HEK293 (cell line): ENCODE data around the gene MYO18B.
A peak's percentile ranks its signal among the peaks of the same experiment; 100 is the strongest.

Experiments used
- CTCF ChIA-PET: fragments of 350-600 bp; formaldehyde crosslinking; extraction: SDS; loops from one replicate; lab custom pipeline; 2021; ENCODE audit warnings: antibody characterized with exemption; lab: Yijun Ruan, JAX
- POLR2A ChIA-PET: fragments of 300-600 bp; formaldehyde crosslinking; extraction: SDS; loops from one replicate; lab custom pipeline; 2020; ENCODE audit warnings: antibody characterized with exemption, inconsistent platforms; lab: Yijun Ruan, JAX
- H3K27ac ChIP-seq: fragments of 200-500 bp; sonication (Bioruptor generic); 2 replicates; pipeline ENCODE4 v1.5.1; 2014; ENCODE audit warnings: low read depth, low read length, control low read depth, inconsistent platforms; ENCODE audit errors: extremely low read depth
- H3K36me3 ChIP-seq, 2 experiments: fragments of 200-500 bp in 1 of 2; sonication (Bioruptor generic) in 1 of 2; 1 replicate in 1 of 2; 2 replicates in 1 of 2; pipeline ENCODE4 v1.5.1; 2014 to 2017; ENCODE audit warnings: inconsistent platforms in 2 of 2, low read length in 2 of 2; ENCODE audit not compliant: control insufficient read depth in 2 of 2, insufficient read depth in 1 of 2
- H3K4me1 ChIP-seq: fragments of 200-500 bp; sonication (Bioruptor generic); 2 replicates; pipeline ENCODE4 v1.5.1; 2014; ENCODE audit warnings: mild to moderate bottlenecking, low read length, inconsistent platforms; ENCODE audit not compliant: control insufficient read depth, insufficient read depth
- H3K4me3 ChIP-seq: 2 replicates; pipeline ENCODE4 v1.5.1; 2011; ENCODE audit warnings: low read depth, mild to moderate bottlenecking, control low read depth, low read length, moderate library complexity
- H3K9me3 ChIP-seq: fragments of 200-500 bp; sonication (Bioruptor generic); 2 replicates; pipeline ENCODE4 v1.5.1; 2014; ENCODE audit warnings: low read depth, low read length, inconsistent platforms; ENCODE audit not compliant: control insufficient read depth, insufficient read depth
- GLIS1 ChIP-seq: fragments of 450-650 bp; formaldehyde crosslinking; IDR thresholded peaks from 2 replicates; pipeline ENCODE4 v1.5.1; 2016; ENCODE audit warnings: missing biosample characterization, missing genetic modification characterization
- HOXC10 ChIP-seq: sonication (generic); formaldehyde crosslinking; IDR thresholded peaks from 2 replicates; pipeline ENCODE4 v1.8.1; 2023; ENCODE audit warnings: mild to moderate bottlenecking, missing genetic modification reagents
- MEIS1 ChIP-seq: sonication (generic); formaldehyde crosslinking; IDR thresholded peaks from 2 replicates; pipeline ENCODE4 v1.8.1; 2022; ENCODE audit warnings: missing genetic modification reagents, mild to moderate bottlenecking, borderline replicate concordance
- ZBTB21 ChIP-seq: fragments of 450-650 bp; formaldehyde crosslinking; IDR thresholded peaks from 2 replicates; pipeline ENCODE4 v1.5.1; 2017; ENCODE audit warnings: missing biosample characterization, missing genetic modification characterization
- ZNF138 ChIP-seq: fragments of 450-650 bp; formaldehyde crosslinking; IDR thresholded peaks from 2 replicates; pipeline ENCODE4 v1.5.1; 2016; ENCODE audit warnings: missing biosample characterization, missing genetic modification characterization, borderline replicate concordance
- ZNF211 ChIP-seq: fragments of 450-650 bp; formaldehyde crosslinking; IDR thresholded peaks from 2 replicates; pipeline ENCODE4 v1.5.1; 2016; ENCODE audit warnings: low read depth, missing biosample characterization, missing genetic modification characterization
- ZNF366 ChIP-seq: fragments of 450-650 bp; formaldehyde crosslinking; conservative IDR thresholded peaks from 2 replicates; pipeline ENCODE4 v1.5.1; 2016; ENCODE audit warnings: missing biosample characterization, missing genetic modification characterization
- ZNF585B ChIP-seq: fragments of 450-650 bp; formaldehyde crosslinking; IDR thresholded peaks from 2 replicates; pipeline ENCODE4 v1.5.1; 2016; ENCODE audit warnings: missing biosample characterization, missing genetic modification characterization
- ZNF837 ChIP-seq: fragments of 450-650 bp; formaldehyde crosslinking; IDR thresholded peaks from 2 replicates; pipeline ENCODE4 v1.5.1; 2016; ENCODE audit warnings: missing biosample characterization, missing genetic modification characterization
- TF ChIP-seq, protein P1 (sequence below): fragments of 450-650 bp; formaldehyde crosslinking; IDR thresholded peaks from 2 replicates; pipeline ENCODE4 v1.5.1; 2016; ENCODE audit warnings: missing biosample characterization, missing genetic modification characterization
- TF ChIP-seq, protein P2 (sequence below): fragments of 450-650 bp; formaldehyde crosslinking; IDR thresholded peaks from 2 replicates; pipeline ENCODE4 v1.5.1; 2016; ENCODE audit warnings: missing biosample characterization, missing genetic modification characterization, borderline replicate concordance
- TF ChIP-seq, protein P3 (sequence below): fragments of 450-650 bp; formaldehyde crosslinking; IDR thresholded peaks from 2 replicates; pipeline ENCODE4 v1.5.1; 2016; ENCODE audit warnings: missing biosample characterization, missing genetic modification characterization, borderline replicate concordance
- TF ChIP-seq, protein P4 (sequence below): fragments of 450-650 bp; formaldehyde crosslinking; IDR thresholded peaks from 2 replicates; pipeline ENCODE4 v1.5.1; 2017; ENCODE audit warnings: missing biosample characterization, missing genetic modification characterization
- TF ChIP-seq, protein P5 (sequence below): fragments of 450-650 bp; formaldehyde crosslinking; IDR thresholded peaks from 2 replicates; pipeline ENCODE4 v1.5.1; 2017; ENCODE audit warnings: missing biosample characterization, missing genetic modification characterization
- TF ChIP-seq, protein P6 (sequence below): fragments of 450-650 bp; formaldehyde crosslinking; IDR thresholded peaks from 2 replicates; pipeline ENCODE4 v1.5.1; 2016; ENCODE audit warnings: missing biosample characterization, missing genetic modification characterization, low read depth
- TF ChIP-seq, protein P7 (sequence below): fragments of 450-650 bp; formaldehyde crosslinking; conservative IDR thresholded peaks from 2 replicates; pipeline ENCODE4 v1.5.1; 2016; ENCODE audit warnings: low read depth, missing biosample characterization, missing genetic modification characterization

Gene MYO18B

DNA sequence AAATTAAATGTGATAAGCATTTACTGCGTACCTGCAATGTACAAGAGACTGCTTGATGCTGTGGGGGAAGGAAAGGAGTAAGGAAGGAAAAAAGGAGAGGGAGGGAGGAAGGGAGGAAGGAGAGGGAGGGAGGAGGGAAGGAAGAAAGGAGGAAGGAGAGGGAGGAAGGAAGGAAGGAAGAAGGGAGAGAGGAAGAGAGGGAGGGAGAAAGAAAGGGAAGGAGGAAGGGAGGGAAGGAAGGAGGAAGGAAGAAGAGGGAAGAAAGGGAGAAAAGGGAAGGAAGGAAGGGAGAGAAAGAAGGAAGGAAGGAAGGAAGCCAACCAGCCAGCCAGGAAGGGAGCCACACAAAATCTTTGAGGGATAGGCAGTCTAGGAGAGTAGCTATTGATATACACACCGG is 44.0 kb upstream of the MYO18B start:
- H3K4me3 ChIP-seq, result no peak overlapping the region
- ChIA-PET POLR2A (no interaction called here), CTCF (no interaction called here)
- H3K27ac ChIP-seq, result no peak overlapping the region
- TF ChIP-seq GLIS1 (tag by site-specific recombination) (no peak), ZNF366 (tag by site-specific recombination) (peak; percentile 92)
- H3K9me3 ChIP-seq, result no peaks in the 10 kb centered on the region
- no peaks in the 10 kb centered on the region for H3K4me1 ChIP-seq
- peaks cover 8 to 12% of the 10 kb centered on the region in 2 experiments; a peak in 2 of 3 replicates for H3K36me3 ChIP-seq

DNA sequence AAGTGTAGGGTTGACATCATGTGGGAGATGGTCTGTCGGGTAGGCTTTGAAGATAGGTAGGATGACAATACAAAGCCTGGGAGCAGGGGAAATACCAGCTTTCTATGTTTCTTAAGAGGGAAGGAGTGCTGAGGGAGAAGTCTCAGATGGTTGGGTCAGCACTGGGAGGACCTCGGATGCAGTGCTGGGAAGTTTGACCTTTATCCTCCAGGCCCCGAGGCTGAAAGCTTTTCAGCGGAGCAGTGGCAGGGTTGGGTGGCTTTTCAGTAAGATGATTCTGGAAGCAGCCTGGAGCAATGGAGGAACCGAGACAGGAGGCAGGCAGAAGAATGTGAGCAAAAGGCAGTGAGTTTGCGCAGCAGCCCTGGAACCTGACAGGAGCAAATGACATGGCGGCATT is 43.5 kb upstream of the MYO18B start:
- ChIA-PET POLR2A (no interaction called here), CTCF (interaction anchor here (0.5 kb wide), 1 partner anchor 194 kb away, joined by 3 read pairs; no protein-coding TSS in a partner anchor)
- no peaks in the 10 kb centered on the region for H3K9me3 ChIP-seq
- H3K4me3 ChIP-seq, result no peak overlapping the region
- H3K27ac ChIP-seq, result no peak overlapping the region
- H3K4me1 ChIP-seq, result no peaks in the 10 kb centered on the region
- H3K36me3 ChIP-seq, result peaks cover 8 to 12% of the 10 kb centered on the region in 2 experiments; a peak in 2 of 3 replicates
- TF ChIP-seq ZNF837 (tag by site-specific recombination) (no peak), GLIS1 (tag by site-specific recombination) (no peak), MEIS1 (CRISPR knock-in tag) (no peak), ZNF138 (tag by site-specific recombination) (no peak), ZNF585B (tag by site-specific recombination) (no peak), HOXC10 (CRISPR knock-in tag) (no peak), ZNF211 (tag by site-specific recombination) (no peak), ZBTB21 (no peak)
- TF ChIP-seq, protein P1, sequence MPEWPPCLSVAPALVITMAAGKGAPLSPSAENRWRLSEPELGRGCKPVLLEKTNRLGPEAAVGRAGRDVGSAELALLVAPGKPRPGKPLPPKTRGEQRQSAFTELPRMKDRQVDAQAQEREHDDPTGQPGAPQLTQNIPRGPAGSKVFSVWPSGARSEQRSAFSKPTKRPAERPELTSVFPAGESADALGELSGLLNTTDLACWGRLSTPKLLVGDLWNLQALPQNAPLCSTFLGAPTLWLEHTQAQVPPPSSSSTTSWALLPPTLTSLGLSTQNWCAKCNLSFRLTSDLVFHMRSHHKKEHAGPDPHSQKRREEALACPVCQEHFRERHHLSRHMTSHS (tag by site-specific recombination), result no peak
- TF ChIP-seq, protein P2, sequence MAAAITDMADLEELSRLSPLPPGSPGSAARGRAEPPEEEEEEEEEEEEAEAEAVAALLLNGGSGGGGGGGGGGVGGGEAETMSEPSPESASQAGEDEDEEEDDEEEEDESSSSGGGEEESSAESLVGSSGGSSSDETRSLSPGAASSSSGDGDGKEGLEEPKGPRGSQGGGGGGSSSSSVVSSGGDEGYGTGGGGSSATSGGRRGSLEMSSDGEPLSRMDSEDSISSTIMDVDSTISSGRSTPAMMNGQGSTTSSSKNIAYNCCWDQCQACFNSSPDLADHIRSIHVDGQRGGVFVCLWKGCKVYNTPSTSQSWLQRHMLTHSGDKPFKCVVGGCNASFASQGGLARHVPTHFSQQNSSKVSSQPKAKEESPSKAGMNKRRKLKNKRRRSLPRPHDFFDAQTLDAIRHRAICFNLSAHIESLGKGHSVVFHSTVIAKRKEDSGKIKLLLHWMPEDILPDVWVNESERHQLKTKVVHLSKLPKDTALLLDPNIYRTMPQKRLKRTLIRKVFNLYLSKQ (tag by site-specific recombination), result no peak
- TF ChIP-seq, protein P3, sequence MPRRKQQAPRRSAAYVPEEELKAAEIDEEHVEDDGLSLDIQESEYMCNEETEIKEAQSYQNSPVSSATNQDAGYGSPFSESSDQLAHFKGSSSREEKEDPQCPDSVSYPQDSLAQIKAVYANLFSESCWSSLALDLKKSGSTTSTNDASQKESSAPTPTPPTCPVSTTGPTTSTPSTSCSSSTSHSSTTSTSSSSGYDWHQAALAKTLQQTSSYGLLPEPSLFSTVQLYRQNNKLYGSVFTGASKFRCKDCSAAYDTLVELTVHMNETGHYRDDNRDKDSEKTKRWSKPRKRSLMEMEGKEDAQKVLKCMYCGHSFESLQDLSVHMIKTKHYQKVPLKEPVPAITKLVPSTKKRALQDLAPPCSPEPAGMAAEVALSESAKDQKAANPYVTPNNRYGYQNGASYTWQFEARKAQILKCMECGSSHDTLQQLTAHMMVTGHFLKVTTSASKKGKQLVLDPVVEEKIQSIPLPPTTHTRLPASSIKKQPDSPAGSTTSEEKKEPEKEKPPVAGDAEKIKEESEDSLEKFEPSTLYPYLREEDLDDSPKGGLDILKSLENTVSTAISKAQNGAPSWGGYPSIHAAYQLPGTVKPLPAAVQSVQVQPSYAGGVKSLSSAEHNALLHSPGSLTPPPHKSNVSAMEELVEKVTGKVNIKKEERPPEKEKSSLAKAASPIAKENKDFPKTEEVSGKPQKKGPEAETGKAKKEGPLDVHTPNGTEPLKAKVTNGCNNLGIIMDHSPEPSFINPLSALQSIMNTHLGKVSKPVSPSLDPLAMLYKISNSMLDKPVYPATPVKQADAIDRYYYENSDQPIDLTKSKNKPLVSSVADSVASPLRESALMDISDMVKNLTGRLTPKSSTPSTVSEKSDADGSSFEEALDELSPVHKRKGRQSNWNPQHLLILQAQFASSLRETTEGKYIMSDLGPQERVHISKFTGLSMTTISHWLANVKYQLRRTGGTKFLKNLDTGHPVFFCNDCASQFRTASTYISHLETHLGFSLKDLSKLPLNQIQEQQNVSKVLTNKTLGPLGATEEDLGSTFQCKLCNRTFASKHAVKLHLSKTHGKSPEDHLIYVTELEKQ (tag by site-specific recombination), result no peak
- TF ChIP-seq, protein P4, sequence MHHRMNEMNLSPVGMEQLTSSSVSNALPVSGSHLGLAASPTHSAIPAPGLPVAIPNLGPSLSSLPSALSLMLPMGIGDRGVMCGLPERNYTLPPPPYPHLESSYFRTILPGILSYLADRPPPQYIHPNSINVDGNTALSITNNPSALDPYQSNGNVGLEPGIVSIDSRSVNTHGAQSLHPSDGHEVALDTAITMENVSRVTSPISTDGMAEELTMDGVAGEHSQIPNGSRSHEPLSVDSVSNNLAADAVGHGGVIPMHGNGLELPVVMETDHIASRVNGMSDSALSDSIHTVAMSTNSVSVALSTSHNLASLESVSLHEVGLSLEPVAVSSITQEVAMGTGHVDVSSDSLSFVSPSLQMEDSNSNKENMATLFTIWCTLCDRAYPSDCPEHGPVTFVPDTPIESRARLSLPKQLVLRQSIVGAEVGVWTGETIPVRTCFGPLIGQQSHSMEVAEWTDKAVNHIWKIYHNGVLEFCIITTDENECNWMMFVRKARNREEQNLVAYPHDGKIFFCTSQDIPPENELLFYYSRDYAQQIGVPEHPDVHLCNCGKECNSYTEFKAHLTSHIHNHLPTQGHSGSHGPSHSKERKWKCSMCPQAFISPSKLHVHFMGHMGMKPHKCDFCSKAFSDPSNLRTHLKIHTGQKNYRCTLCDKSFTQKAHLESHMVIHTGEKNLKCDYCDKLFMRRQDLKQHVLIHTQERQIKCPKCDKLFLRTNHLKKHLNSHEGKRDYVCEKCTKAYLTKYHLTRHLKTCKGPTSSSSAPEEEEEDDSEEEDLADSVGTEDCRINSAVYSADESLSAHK (tag by site-specific recombination), result no peak
- TF ChIP-seq, protein P5, sequence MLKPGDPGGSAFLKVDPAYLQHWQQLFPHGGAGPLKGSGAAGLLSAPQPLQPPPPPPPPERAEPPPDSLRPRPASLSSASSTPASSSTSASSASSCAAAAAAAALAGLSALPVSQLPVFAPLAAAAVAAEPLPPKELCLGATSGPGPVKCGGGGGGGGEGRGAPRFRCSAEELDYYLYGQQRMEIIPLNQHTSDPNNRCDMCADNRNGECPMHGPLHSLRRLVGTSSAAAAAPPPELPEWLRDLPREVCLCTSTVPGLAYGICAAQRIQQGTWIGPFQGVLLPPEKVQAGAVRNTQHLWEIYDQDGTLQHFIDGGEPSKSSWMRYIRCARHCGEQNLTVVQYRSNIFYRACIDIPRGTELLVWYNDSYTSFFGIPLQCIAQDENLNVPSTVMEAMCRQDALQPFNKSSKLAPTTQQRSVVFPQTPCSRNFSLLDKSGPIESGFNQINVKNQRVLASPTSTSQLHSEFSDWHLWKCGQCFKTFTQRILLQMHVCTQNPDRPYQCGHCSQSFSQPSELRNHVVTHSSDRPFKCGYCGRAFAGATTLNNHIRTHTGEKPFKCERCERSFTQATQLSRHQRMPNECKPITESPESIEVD (tag by site-specific recombination), result no peak
- TF ChIP-seq, protein P6, sequence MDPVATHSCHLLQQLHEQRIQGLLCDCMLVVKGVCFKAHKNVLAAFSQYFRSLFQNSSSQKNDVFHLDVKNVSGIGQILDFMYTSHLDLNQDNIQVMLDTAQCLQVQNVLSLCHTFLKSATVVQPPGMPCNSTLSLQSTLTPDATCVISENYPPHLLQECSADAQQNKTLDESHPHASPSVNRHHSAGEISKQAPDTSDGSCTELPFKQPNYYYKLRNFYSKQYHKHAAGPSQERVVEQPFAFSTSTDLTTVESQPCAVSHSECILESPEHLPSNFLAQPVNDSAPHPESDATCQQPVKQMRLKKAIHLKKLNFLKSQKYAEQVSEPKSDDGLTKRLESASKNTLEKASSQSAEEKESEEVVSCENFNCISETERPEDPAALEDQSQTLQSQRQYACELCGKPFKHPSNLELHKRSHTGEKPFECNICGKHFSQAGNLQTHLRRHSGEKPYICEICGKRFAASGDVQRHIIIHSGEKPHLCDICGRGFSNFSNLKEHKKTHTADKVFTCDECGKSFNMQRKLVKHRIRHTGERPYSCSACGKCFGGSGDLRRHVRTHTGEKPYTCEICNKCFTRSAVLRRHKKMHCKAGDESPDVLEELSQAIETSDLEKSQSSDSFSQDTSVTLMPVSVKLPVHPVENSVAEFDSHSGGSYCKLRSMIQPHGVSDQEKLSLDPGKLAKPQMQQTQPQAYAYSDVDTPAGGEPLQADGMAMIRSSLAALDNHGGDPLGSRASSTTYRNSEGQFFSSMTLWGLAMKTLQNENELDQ (tag by site-specific recombination), result no peak
- TF ChIP-seq, protein P7, sequence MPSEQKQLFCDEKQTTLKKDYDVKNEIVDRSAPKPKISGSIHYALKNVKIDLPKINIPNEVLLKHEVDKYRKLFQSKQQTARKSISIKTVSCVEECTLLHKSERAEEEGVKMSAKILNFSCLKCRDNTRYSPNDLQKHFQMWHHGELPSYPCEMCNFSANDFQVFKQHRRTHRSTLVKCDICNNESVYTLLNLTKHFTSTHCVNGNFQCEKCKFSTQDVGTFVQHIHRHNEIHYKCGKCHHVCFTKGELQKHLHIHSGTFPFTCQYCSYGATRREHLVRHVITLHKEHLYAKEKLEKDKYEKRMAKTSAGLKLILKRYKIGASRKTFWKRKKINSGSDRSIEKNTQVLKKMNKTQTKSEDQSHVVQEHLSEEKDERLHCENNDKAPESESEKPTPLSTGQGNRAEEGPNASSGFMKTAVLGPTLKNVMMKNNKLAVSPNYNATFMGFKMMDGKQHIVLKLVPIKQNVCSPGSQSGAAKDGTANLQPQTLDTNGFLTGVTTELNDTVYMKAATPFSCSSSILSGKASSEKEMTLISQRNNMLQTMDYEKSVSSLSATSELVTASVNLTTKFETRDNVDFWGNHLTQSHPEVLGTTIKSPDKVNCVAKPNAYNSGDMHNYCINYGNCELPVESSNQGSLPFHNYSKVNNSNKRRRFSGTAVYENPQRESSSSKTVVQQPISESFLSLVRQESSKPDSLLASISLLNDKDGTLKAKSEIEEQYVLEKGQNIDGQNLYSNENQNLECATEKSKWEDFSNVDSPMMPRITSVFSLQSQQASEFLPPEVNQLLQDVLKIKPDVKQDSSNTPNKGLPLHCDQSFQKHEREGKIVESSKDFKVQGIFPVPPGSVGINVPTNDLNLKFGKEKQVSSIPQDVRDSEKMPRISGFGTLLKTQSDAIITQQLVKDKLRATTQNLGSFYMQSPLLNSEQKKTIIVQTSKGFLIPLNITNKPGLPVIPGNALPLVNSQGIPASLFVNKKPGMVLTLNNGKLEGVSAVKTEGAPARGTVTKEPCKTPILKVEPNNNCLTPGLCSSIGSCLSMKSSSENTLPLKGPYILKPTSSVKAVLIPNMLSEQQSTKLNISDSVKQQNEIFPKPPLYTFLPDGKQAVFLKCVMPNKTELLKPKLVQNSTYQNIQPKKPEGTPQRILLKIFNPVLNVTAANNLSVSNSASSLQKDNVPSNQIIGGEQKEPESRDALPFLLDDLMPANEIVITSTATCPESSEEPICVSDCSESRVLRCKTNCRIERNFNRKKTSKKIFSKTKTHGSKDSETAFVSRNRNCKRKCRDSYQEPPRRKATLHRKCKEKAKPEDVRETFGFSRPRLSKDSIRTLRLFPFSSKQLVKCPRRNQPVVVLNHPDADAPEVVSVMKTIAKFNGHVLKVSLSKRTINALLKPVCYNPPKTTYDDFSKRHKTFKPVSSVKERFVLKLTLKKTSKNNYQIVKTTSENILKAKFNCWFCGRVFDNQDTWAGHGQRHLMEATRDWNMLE (tag by site-specific recombination), result no peak
